Astrocyte (in vitro differentiated cells and primary cell): ENCODE measurements around the gene CPNE4. TPM values are rescaled to one million over a fixed set of nuclear protein-coding genes. Genes with fewer than 3 reads are reported as not detected.
A peak's percentile ranks its signal among the peaks of the same experiment; 100 is the strongest.

Experiments used
- DNase-seq: peaks from one replicate; pipeline ENCODE4 v3.0.0-alpha.2; 2010; ENCODE audit warnings: low read depth
- FAIRE-seq: peaks from 2 replicates; lab custom pipeline; 2011; peaks lifted over from hg19 to GRCh38; lab: Jason Lieb, UNC
- H2AFZ ChIP-seq: 2 replicates; pipeline ENCODE4 v1.6.0; 2012; ENCODE audit warnings: low read depth, low read length, inconsistent platforms
- H3K27ac ChIP-seq: 2 replicates; pipeline ENCODE4 v1.5.1; 2011; ENCODE audit warnings: low read depth, low read length, inconsistent platforms
- H3K27me3 ChIP-seq: 2 replicates; pipeline ENCODE4 v1.6.0; 2011; ENCODE audit warnings: low read length, inconsistent platforms; ENCODE audit not compliant: insufficient read depth
- H3K36me3 ChIP-seq: 2 replicates; pipeline ENCODE4 v1.5.1; 2011; ENCODE audit warnings: low read length, inconsistent platforms; ENCODE audit not compliant: insufficient read depth
- H3K4me1 ChIP-seq: 2 replicates; pipeline ENCODE4 v1.5.1; 2011; ENCODE audit warnings: low read length, inconsistent platforms; ENCODE audit not compliant: insufficient read depth
- H3K4me2 ChIP-seq: 2 replicates; pipeline ENCODE4 v1.6.0; 2012; ENCODE audit warnings: low read length, inconsistent platforms
- H3K4me3 ChIP-seq: 2 replicates; pipeline ENCODE4 v1.5.1; 2011; ENCODE audit warnings: low read depth, mild to moderate bottlenecking, low read length, inconsistent platforms; ENCODE audit not compliant: insufficient read depth
- H3K79me2 ChIP-seq: 2 replicates; pipeline ENCODE4 v1.6.0; 2012; ENCODE audit warnings: mild to moderate bottlenecking, low read length, inconsistent platforms; ENCODE audit not compliant: insufficient read depth
- H3K9ac ChIP-seq: 2 replicates; pipeline ENCODE4 v1.6.0; 2012; ENCODE audit warnings: mild to moderate bottlenecking, low read length, inconsistent platforms
- H3K9me3 ChIP-seq: 2 replicates; pipeline ENCODE4 v1.5.1; 2012; ENCODE audit warnings: low read depth, mild to moderate bottlenecking, low read length, inconsistent platforms; ENCODE audit not compliant: insufficient read depth
- H4K20me1 ChIP-seq: 2 replicates; pipeline ENCODE4 v1.6.0; 2012; ENCODE audit warnings: low read length, inconsistent platforms; ENCODE audit not compliant: insufficient read depth
- H3K27ac Mint-ChIP-seq: one replicate; pipeline ENCODE4 v1.8.0; 2021; ENCODE audit warnings: mild to moderate bottlenecking, mixed read lengths; ENCODE audit not compliant: unreplicated experiment
- H3K27me3 Mint-ChIP-seq: one replicate; pipeline ENCODE4 v1.8.0; 2021; ENCODE audit warnings: low read depth, mixed read lengths; ENCODE audit not compliant: unreplicated experiment
- H3K36me3 Mint-ChIP-seq: one replicate; pipeline ENCODE4 v1.8.0; 2021; ENCODE audit warnings: low read depth, mixed read lengths; ENCODE audit not compliant: unreplicated experiment
- H3K4me1 Mint-ChIP-seq: one replicate; pipeline ENCODE4 v1.8.0; 2021; ENCODE audit warnings: low read depth, mixed read lengths; ENCODE audit not compliant: unreplicated experiment
- H3K4me3 Mint-ChIP-seq: one replicate; pipeline ENCODE4 v1.8.0; 2021; ENCODE audit warnings: mild to moderate bottlenecking, moderate library complexity, mixed read lengths; ENCODE audit not compliant: unreplicated experiment
- H3K9me3 Mint-ChIP-seq: one replicate; pipeline ENCODE4 v1.8.0; 2021; ENCODE audit warnings: mild to moderate bottlenecking, mixed read lengths; ENCODE audit not compliant: unreplicated experiment
- CTCF ChIP-seq: IDR thresholded peaks from 2 replicates; pipeline ENCODE4 v1.5.1; 2011; ENCODE audit warnings: low read depth, mild to moderate bottlenecking, inconsistent platforms, low read length, moderate library complexity; ENCODE audit not compliant: insufficient read depth
- EZH2 ChIP-seq: IDR thresholded peaks from 2 replicates; pipeline ENCODE4 v1.6.1; 2012; ENCODE audit warnings: mild to moderate bottlenecking, low read length, inconsistent platforms; ENCODE audit not compliant: insufficient read depth
- total RNA-seq: library from RNA; stranded (reverse); gene quantifications from 2 replicates; pipeline ENCODE4 v1.2.1, GENCODE V29; 2021

Gene CPNE4
- total RNA-seq, 1 donor from 2014 or later: 0.68 TPM

GRCh38 chr3:131988209-131988608 lies 46.6 kb downstream of the CPNE4 start:
- no peak overlapping the region for H3K4me2 ChIP-seq
- no peaks in the 10 kb centered on the region for H3K36me3 ChIP-seq
- Mint-ChIP-seq H3K4me1 (no peaks in the 10 kb centered on the region), H3K9me3 (peaks cover 3% of the 10 kb centered on the region), H3K27ac (no peak overlapping the region), H3K36me3 (no peaks in the 10 kb centered on the region), H3K4me3 (no peak overlapping the region), H3K27me3 (no peaks in the 10 kb centered on the region)
- no peak overlapping the region for H3K9ac ChIP-seq
- no peak for FAIRE-seq
- no peaks in the 10 kb centered on the region for H3K79me2 ChIP-seq
- DNase-seq: no peak
- H4K20me1 ChIP-seq: no peaks in the 10 kb centered on the region
- no peaks in the 10 kb centered on the region for H3K27me3 ChIP-seq
- TF ChIP-seq EZH2: no peak
- no peak for TF ChIP-seq CTCF
- H3K4me3 ChIP-seq: no peak overlapping the region
- no peaks in the 10 kb centered on the region for H3K4me1 ChIP-seq
- no peak overlapping the region for H3K27ac ChIP-seq
- H2AFZ ChIP-seq: no peak overlapping the region
- peaks cover 7% of the 10 kb centered on the region for H3K9me3 ChIP-seq

GRCh38 chr3:131983689-131984088 lies 51.1 kb downstream of the CPNE4 start:
- H3K9me3 Mint-ChIP-seq: peaks cover 4% of the 10 kb centered on the region
- Histone ChIP-seq H4K20me1 (no peaks in the 10 kb centered on the region), H3K4me2 (no peak overlapping the region), H3K79me2 (no peaks in the 10 kb centered on the region), H3K4me3 (no peak overlapping the region), H3K27ac (no peak overlapping the region), H3K9ac (no peak overlapping the region), H3K36me3 (no peaks in the 10 kb centered on the region), H3K9me3 (no peaks in the 10 kb centered on the region), H3K27me3 (no peaks in the 10 kb centered on the region), H3K4me1 (no peaks in the 10 kb centered on the region), H2AFZ (no peak overlapping the region)
- H3K27me3 Mint-ChIP-seq: no peaks in the 10 kb centered on the region
- no peak overlapping the region for H3K27ac Mint-ChIP-seq
- H3K4me3 Mint-ChIP-seq: no peak overlapping the region
- no peaks in the 10 kb centered on the region for H3K36me3 Mint-ChIP-seq
- DNase-seq (no peak), FAIRE-seq (no peak)
- no peak for TF ChIP-seq EZH2
- TF ChIP-seq CTCF: no peak
- peaks cover 5% of the 10 kb centered on the region for H3K4me1 Mint-ChIP-seq

GRCh38 chr3:131981323-131981722 lies 53.5 kb downstream of the CPNE4 start:
- Histone ChIP-seq H3K4me1 (no peaks in the 10 kb centered on the region), H3K36me3 (no peaks in the 10 kb centered on the region), H3K4me3 (no peak overlapping the region), H3K27ac (no peak overlapping the region), H2AFZ (no peak overlapping the region), H3K9ac (no peak overlapping the region), H4K20me1 (no peaks in the 10 kb centered on the region), H3K4me2 (no peak overlapping the region), H3K27me3 (no peaks in the 10 kb centered on the region), H3K9me3 (no peaks in the 10 kb centered on the region), H3K79me2 (no peaks in the 10 kb centered on the region)
- Mint-ChIP-seq H3K4me1 (peaks cover 5% of the 10 kb centered on the region), H3K27ac (peak overlapping the region; percentile 24), H3K9me3 (peaks cover 4% of the 10 kb centered on the region), H3K36me3 (no peaks in the 10 kb centered on the region), H3K27me3 (no peaks in the 10 kb centered on the region), H3K4me3 (no peak overlapping the region)
- no peak for DNase-seq
- no peak for TF ChIP-seq CTCF
- TF ChIP-seq EZH2: no peak
- no peak for FAIRE-seq
